Stimulated activated naive CD4-positive, alpha-beta T cell treated with Interleukin-2 at 50 U/mL for 16 hours (primary cell): ENCODE measurements around the gene AKAIN1.

Experiments used
- DNase-seq: peaks from one replicate; lab custom pipeline; 2025; lab: John Stamatoyannopoulos, UW

AKAIN1 gene, protein sequence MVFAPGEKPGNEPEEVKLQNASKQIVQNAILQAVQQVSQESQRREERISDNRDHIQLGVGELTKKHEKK

DNA sequence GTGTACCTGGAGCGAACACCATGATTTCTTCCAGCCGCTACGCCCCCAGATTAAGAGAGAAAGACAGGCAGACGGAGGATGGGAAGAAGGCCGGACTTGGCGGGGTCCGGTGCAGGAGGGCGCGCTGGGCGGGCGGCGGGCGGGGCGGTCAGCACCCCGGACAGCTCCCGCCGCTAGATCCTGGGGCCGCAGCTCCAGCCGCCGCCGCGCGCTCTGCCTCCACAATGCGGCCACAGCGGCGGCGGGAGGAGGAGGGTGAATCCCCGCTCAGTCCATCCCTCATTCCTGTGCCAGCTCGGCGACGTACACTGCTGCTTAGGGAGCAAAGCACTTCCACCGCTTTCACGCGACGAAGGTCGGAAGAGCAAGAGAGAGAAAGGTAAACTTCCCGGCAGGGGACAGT is at the start of gene AKAIN1:
TSS of gene AKAIN1 (minus strand) at position 226 of the 403 bp plus-strand sequence. CDS start at position 22, 204 bp downstream.
- no peak for DNase-seq

DNA sequence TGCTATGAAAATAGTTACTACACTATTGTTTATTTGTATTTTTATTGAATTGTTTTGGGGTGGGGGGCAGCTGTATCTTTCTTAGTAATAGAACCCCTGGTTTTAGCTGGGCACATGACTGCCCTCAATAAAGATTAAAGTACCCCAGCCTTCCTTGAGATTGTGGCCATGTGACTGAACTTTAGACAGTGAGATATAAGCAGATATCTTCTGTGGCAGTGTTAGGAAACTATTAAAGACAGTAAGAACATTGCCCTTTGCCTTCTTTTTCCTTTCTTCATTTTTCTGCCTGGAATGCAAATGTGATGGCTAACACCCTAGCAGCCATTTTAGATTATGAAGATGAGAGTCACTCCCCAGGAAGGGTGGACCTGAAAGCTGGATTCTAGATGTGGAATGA is 47.9 kb upstream of the AKAIN1 start:
- no peak for DNase-seq

DNA sequence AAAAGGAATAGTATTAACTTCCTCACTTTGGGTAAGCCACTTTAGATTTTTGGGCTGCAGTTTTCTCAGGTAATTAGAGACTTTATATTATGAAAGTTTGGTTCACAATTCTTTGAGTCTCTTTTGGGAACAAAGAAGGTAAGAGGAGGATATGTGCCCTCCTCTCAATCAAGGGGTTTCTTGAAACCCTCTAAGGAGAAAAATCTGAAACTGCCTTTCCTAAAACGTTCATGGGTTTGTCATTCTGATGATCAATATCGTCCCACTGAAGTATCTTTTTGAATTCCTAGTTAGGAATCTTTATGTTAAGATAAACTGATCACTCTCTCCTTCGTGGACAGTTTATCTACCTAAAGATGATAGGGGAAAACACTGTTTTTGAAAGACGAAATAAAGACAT is 42.4 kb upstream of the AKAIN1 start:
- no peak for DNase-seq

DNA sequence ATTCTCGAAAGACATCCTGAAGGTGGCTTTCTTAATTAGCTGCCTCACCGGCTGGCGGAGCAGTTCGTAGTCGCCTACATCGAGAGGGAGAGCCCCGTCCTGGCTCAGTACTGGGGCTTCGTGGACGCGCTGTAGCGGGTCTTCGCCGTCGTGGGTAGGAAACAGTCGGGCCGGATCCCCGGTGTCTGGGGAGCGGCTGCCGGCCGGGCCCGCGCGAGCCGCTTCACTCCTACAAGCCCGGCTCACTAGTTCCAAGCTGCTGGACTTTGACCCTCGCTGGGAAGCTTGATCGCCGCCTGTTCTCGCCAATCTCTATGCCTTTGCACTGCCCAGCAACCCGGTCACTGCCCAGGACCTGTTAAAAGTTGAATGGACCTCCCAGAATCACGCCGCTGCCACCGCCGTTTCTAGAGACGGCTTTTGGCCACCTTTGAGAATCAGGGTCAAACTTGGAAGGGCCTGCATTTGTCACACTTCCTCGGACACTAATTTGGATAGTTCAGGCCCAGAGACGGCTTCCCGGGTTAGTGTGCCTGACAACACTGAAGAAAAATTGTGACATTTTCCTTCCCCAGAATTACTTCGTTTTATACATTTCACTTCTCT is 41.4 kb upstream of the AKAIN1 start:
- DNase-seq = peak; percentile 34

DNA sequence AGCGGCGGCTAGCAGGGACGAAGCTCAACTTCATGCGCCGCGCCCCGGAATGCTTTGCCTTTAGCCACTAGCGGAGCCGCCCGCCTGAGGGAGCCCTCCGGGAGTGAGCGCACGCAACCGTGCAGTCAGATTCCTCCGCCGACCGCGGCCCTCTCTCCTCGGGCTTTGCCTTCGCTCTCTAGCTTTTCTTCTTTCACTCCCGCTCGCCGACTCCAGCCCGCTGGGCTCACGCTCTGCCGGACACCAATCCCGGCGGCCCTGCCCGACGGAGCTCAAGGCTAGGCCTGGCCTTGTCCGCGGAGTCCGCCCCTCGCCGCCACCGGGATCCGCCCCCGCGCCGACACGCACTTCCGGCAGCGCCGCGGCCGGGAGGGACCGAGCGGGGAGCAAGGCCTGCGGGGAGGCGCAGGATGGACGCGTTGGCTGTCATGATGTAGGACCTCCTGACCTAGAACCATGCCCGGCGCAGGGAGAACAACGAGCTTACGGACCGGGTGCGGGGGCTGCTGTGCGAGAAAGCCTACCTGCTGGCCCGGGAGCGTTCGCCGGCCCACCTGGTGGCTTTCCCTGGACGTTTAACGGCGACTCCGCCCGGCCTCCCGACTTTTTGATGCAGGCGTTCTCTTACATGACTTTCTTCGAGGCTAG is 40.8 kb upstream of the AKAIN1 start:
- DNase-seq = peak; percentile 83

DNA sequence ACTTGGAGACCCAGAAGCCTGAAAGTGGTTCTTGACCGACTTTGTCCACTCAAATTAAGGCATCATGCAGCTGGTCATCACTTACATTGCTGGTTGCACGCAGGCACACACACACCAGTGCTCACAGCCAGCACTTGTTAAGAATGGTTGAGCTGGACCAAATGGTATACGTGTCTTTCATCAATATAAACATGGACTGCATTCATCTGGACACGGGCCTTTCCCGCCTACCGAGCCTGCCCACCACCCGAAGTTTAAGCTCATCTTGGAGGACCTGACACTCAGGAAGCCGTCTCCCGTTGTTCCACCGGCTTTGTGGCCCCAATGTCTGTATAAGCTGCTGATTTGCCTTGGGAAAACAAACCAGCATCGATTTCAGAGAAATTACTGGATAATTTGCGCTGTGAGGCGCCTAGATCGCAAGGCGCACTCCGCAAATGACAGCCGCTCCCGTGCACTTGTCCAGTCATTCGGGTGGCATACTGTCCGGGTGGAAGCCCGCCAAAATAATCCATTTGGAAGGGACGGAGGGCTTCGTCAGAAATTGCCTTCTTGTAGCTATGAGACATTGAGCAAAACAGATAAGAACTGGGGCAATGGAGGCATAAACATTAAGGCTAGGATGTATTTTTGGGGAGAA is 40.1 kb upstream of the AKAIN1 start:
- DNase-seq = no peak

DNA sequence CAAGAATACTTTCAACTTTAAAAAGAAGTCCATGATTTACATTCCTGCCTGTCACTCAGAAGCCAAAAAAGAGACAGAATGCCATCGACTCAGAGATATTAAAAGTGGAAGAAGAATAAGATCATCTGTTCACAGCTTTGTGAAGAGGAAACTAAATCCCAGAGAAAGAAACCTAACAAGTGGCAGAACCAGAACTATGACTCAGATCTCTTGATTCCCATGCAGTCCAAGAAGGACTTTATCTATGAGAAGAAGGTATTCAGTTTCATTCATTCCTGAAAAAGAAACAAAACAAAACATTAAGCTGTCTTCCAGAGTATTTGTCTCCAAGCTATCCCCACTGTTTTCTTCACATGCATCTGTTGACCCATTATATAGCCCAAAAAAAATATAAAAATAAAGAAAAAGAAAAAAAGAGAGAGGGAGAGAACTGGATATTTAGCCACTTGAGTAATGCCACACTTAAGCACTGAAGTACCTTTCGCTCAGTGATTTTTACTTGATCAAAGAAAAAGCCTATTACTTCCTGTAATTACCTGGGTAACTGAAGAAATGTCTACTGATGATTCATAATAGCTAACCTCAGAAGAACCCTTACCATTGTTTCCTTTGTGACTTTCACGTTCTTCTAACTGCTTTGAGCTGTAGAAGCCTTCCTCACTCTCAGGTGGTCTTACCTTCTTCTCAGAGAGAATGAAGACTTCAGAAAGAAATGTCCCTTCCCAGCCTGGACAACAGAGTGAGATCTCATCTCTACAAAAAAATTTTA is 17.7 kb upstream of the AKAIN1 start:
- DNase-seq = no peak

DNA sequence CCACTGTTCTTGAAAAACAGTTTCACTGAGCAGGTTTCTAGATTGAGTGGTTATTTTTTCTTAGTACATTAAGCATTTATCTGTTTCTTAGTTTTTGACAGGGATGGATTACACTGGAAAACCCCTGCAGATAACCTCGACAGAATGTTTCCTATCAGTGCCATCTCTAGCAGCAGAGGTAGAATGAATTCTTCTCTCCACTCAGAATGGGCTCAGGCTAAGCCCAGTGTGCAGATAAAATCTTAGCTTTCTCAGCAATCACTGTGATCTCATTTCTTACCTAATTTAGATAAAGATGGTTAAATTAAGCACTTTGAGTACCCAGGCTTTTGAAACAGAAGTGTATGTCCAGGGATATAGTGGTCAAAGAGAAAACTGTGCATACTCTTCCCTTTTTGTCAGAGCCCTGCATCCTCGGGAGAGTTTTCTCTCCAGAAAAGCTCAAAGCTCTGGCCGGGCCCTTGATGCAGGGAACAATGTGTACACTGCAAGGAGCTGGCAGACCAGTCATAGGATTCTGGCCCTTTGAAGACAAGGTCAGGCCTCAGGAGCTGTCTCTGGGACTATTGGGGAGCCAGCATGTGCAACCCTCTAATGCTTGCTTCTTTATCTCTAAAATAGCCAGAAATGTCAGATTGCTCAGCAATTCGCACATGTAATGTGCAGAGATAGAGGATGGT is 10.6 kb upstream of the AKAIN1 start:
- no peak for DNase-seq

DNA sequence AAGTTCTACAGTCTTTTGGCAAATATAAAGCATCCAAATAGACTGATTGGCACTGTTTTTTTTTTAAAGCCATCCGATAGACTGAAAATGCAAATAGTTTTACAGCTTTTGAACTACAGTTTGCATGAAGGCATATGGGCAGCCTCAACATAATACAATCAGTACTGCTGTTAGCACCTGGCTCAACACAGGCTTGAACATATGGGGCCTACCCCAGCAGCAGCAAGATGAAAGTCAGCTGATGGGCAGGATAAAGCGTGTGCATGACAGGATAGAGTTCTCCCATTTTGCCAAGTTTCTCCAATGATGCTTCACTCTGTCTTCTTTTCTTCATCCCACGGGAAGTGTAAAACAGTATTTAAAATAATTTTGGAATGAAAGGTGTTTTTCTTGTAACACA is 1.3 kb upstream of the AKAIN1 start:
- no peak for DNase-seq

DNA sequence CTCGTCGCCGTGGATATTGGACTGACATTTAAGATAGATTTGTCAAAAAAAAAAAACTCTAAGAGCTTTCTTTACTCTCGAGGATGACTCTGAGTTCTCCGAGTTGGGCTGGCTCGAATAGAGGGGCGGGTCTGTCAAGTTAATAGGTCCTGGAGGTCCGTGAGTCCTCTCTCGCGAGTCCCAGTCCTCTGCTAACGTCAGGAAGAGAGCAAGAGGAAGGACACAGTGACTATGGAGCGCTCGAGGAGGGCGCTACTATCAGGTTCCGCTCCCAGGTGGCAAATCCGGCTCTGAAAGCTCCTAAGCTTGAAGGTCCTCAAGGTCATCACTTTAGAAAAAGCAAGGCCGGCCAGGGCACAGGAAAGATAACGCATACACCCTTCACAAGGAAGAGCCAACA is 404 bp upstream of the AKAIN1 start:
- DNase-seq = no peak

DNA sequence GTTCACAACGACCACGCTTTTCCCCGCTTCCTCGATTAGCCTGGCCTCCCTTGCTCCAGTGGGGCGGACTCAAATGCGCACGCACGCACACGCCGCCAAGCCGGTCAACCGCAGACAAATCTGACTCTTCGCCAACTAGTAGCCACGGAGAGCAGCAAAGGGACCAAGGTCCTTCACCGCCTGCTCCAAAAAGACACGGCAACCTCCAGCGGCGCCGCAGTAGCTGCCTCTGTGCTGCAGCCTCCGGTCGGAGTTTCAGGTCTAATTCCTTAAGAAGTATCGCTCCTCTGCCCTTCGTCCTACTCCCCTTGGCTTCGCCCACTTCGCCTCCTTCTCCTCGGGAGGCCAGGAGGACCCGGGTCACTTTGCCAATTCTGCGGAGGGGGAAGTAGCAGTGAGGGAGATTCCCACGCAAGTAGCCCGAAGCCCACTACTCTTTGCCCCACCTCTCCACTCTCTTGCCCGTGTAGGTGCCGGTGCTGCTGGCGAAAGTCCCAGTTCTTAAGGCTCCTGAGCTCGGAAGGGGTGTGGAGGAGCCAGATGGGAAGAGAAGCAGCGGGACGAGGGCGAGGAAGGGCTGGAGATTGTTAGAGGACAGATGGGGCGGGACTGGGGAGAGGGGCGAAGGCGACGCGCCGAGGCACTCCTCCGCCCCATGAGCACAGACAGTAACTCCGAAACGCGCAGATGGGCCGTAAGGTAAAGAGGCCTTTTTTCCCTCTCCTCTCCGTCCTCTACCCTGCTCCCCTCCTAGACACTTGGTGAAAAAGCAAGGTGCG is 615 bp downstream of the AKAIN1 start:
- DNase-seq = no peak

DNA sequence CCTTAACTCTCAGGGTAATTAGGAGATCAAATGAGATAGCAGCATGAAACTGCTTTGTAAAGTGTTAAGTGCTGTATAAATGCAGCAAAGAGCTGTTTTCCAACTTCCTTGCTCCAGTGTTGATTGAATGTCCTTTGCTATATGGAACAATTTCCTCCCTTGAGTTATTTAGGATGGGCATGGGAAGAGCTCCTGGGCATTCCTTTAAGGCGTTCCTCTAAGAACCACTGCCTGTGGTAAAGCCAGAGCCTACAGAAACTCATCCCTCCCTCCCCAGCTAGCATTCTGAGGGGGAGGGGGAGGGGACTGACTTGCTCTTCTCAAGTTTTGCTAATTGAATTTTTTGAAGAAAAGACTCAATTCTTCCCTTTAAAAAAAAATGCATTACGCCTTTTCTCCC is 1.4 kb downstream of the AKAIN1 start:
- no peak for DNase-seq

DNA sequence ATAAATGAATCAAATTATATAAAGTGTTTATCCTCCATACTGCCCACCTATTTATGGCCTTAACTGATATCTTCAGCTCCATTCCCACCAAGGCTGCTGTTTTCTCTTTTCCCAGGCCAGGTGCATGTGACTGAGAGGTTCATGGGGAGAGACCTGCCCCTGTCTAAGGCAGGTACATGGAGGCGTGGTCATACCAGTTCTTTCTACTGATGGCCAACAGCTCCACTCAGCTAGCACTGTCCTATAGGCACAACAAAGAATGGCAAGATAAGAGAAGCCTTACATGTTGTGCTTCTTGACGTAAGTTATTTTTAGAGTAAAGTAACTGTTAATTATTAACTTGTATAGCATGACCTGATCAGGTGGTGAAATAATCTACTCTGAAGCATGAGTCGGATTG is 16.8 kb downstream of the AKAIN1 start:
- DNase-seq = no peak

DNA sequence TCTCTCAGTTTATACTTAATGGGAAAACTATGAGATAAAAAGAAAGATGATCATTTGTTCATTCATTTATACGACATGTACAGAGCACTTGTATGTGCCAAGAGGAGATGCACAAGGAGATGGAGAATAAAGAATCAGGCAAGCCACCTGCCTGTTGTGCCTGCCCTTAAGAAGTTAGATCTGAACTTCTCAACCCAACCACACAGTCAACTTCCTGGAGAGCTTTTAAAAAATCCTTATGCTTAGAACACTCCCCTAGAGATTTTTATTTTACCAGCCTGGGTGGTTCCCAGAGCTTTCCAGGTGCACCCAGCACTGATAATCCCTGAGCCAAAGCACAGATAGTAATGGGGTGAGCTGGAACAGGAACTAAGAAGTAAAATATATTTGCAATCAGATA is 18.5 kb downstream of the AKAIN1 start:
- no peak for DNase-seq

DNA sequence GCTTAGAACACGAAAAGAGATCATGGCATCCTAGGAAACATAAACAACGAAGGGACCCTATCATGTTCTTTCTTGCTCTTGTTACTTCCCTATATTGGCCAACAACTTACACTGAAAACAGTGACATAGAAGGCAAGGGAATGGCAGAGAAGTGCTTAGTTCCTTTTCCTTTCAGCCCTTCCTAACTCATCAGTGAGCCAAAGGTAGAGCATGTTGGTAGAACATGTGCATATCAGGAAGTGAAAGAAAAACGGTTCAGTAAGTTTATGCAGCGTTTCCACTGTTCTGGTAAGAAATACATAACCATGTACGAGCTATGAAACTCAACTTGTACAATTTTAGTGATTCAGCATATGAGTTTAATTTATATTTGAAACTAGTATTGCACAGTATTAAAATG is 21.7 kb downstream of the AKAIN1 start:
- DNase-seq = no peak

DNA sequence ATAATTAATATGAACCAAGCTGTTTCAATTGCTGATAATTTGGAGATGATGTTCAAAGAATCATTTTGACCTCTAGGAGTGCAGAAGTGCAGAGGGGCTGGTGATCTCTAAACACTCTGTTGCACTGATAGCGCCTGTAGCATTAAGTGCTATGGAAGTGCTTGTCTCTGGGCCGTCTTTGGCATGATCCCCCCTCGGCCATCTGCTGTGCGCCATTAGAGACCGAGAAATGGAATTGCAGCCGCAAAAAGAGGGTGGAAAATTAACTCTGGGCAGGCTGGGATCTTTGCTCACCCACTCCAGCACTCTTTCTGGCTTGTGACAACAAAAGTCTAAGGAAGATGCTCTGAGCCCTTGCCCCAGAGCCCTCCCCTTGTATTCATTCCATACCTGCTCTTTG is 23.4 kb downstream of the AKAIN1 start:
- no peak for DNase-seq

DNA sequence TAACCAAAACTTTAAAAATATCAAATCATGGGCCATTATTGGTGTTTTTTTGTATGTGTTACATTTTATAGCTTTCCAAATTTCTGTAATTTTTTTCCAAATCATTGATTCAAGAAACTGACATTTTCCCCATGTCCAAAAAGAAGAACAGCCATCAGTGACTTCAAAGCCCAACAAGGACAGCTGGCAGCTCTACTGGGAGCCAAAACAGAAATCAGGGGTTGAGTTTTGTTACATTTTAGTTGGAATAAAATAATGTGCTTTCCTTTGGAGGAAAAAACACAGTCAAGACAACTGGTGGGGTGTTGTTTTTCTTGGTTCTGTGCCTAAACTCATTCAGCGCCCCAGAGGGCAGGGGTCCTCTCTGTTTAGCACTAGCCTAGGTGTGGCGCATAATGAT is 23.8 kb downstream of the AKAIN1 start:
- DNase-seq = no peak

DNA sequence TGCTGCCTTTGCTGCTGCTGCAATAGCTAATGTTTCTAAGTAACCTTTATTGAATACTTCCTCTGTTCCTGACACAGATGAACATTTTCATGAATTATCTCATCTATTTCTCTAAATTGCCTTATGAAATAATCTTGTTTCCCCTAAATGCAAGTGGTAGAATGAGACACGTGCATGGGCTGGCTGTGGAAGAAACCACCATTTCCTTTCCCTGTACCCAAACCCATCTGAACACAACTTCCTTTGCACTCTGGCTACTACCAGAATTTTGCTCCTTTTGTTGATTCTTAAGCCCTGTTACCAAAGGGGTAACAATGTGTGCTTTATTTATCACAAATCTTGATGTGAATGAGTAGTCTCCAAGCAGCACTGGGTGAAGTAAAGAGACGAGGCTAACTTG is 29.2 kb downstream of the AKAIN1 start:
- no peak for DNase-seq

DNA sequence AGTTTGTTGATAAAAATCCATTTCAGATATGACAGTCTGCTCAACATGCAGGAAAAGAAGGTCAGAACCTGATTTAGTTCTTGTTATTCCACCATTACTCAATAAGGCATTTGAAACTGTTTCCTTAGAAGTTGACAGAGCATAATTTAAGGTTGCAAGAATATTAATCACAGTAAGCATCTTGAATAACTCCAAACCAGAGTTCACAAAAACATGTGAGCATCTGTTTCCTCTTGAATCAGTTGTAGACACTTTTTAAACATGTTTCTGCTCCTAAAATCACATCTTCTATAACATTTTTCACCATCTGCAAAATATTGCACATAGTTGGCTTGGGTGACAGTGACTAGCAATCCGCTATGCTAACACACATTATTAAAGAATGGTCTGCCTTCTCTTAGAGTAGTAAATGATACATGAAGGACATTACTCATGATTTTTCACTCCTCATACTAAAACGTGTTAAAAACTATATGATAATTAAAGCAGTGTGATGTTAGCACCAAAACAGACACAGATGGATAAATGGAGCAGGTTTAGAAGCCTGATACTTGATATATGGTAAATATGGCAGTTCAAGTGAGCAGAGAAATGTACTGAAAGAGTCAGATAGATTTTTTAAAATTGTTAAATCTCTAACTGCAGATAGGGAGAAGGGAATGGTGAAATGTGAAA is 30.3 kb downstream of the AKAIN1 start:
- DNase-seq = no peak

DNA sequence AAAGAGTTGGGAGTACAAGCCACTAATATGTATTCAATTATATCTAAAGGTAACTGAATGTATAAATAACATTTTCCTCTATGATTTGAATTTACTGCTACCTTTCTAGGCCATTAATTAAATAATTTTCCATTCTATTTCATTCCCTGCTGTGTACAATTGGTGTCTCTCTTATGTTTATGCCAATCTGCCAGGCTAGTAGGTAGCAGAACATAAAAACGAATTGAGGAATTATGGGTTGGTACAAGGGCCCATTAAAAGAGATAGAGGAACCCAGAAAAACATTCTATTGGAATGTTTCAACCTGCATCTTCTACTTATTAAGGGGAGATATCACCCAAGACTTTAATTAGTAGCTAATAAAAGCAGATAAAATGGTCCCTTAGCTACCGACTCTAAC is 32.2 kb downstream of the AKAIN1 start:
- no peak for DNase-seq

DNA sequence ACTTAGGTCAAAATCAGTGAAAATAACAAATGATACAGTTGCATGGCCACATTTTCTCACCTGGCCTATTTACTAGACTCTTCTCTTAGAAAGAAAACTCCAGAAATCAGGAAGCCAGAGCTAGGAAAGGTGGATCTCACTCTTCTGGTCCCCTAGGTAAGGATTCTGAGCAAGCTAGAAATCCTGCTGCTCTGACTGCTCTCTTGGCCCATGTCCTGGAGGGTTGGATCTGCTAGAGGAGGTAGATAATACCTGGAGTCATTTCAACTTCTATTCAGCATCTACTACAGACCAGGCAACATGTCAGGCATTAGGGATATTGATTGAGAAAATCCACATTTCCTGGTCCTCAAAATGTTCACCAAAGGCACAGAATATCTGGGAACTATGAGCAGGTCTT is 34.9 kb downstream of the AKAIN1 start:
- DNase-seq = no peak
